MM.1S (cell line): ENCODE measurements around the gene LARP1.

Experiments used
- DNase-seq: peaks from one replicate; pipeline ENCODE4 v3.0.0-alpha.2; 2015
- H2AFZ ChIP-seq: fragments of 300-600 bp; sonication (generic); 2 replicates; pipeline ENCODE4 v1.6.0; 2016; ENCODE audit warnings: antibody characterized with exemption, low read length
- H3F3A ChIP-seq: fragments of 300-600 bp; sonication (generic); 2 replicates; pipeline ENCODE4 v1.6.1; 2016; ENCODE audit warnings: mild to moderate bottlenecking, antibody characterized with exemption, low read length, moderate library complexity, mixed read lengths; ENCODE audit not compliant: insufficient read depth
- H3K27ac ChIP-seq: fragments of 300-600 bp; sonication (generic); 2 replicates; pipeline ENCODE4 v1.5.1; 2016; ENCODE audit warnings: mild to moderate bottlenecking, low read length
- H3K27me3 ChIP-seq: fragments of 300-600 bp; sonication (generic); replicated peaks from 2 replicates; pipeline ENCODE4 v1.6.0; 2016; ENCODE audit warnings: low read length; ENCODE audit not compliant: insufficient read depth
- H3K36me3 ChIP-seq: fragments of 300-600 bp; sonication (generic); replicated peaks from 2 replicates; pipeline ENCODE4 v1.6.1; 2016; ENCODE audit warnings: mild to moderate bottlenecking, low read length, mixed read lengths; ENCODE audit not compliant: insufficient read depth
- H3K4me1 ChIP-seq: fragments of 300-600 bp; sonication (generic); 2 replicates; pipeline ENCODE4 v1.6.1; 2016; ENCODE audit warnings: low read length, mixed read lengths
- H3K4me2 ChIP-seq: fragments of 300-600 bp; sonication (generic); 2 replicates; pipeline ENCODE4 v1.6.0; 2016; ENCODE audit warnings: low read depth, low read length
- H3K4me3 ChIP-seq: fragments of 300-600 bp; sonication (generic); 2 replicates; pipeline ENCODE4 v1.5.1; 2016; ENCODE audit warnings: low read length, mixed read lengths
- H3K79me2 ChIP-seq: fragments of 300-600 bp; sonication (generic); 2 replicates; pipeline ENCODE4 v1.6.1; 2016; ENCODE audit warnings: mixed run types, low read length, mixed read lengths
- H3K9ac ChIP-seq: fragments of 300-600 bp; sonication (generic); 2 replicates; pipeline ENCODE4 v1.6.1; 2016; ENCODE audit warnings: low read length, mixed read lengths
- H3K9me2 ChIP-seq: fragments of 300-600 bp; sonication (generic); replicated peaks from 2 replicates; pipeline ENCODE4 v1.6.1; 2016; ENCODE audit warnings: mild to moderate bottlenecking, low read length, mixed read lengths; ENCODE audit not compliant: insufficient read depth
- H3K9me3 ChIP-seq: fragments of 300-600 bp; sonication (generic); replicated peaks from 2 replicates; pipeline ENCODE4 v1.6.1; 2016; ENCODE audit warnings: mild to moderate bottlenecking, low read length, mixed read lengths; ENCODE audit not compliant: insufficient read depth
- H4K20me1 ChIP-seq: fragments of 300-600 bp; sonication (generic); 2 replicates; pipeline ENCODE4 v1.6.1; 2016; ENCODE audit warnings: mild to moderate bottlenecking, low read length, moderate library complexity, mixed read lengths; ENCODE audit not compliant: insufficient read depth
- EZH2 ChIP-seq: fragments of 300-600 bp; sonication (generic); optimal IDR thresholded peaks from 2 replicates; pipeline ENCODE3; 2017; ENCODE audit warnings: low read depth, mild to moderate bottlenecking, antibody characterized with exemption, low read length, mixed read lengths
- EZH2phosphoT487 ChIP-seq: fragments of 300-600 bp; sonication (generic); IDR thresholded peaks from 2 replicates; pipeline ENCODE4 v1.6.1; 2018; ENCODE audit warnings: antibody characterized with exemption, low read length
- TF ChIP-seq, protein P1 (sequence below): fragments of 300-600 bp; sonication (generic); IDR thresholded peaks from 2 replicates; pipeline ENCODE4 v1.5.1; 2016; ENCODE audit warnings: antibody characterized with exemption, low read length, mixed read lengths

LARP1 gene

DNA sequence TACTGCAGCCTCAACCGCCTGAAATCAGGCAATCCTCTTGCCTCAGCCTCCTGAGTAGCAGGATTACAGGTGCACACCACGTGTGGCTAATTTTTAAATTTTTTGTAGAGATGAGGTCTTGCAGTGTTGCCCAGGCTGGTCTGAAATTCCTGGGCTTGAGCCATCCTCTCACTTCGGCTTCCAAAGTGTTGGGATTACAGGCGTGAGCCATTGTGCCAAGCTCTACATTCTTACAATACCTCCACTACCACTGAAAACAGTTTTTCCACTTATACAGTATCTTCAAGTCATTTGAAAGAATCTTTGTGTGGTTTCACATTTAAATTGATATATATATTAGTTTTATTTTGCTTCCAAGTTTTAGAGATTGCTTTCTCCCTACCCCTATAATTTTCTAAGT lies 42.6 kb downstream of the LARP1 start:
- peaks cover 3% of the 10 kb centered on the region; the same call in 1 of the 2 replicates for H4K20me1 ChIP-seq
- no peak overlapping the region for H3K27ac ChIP-seq
- no peaks in the 10 kb centered on the region for H3K9me2 ChIP-seq
- no peaks in the 10 kb centered on the region for H3K27me3 ChIP-seq
- DNase-seq = no peak
- no peaks in the 10 kb centered on the region for H3K9me3 ChIP-seq
- no peak overlapping the region for H3K9ac ChIP-seq
- no peak overlapping the region for H3K4me2 ChIP-seq
- no peak overlapping the region for H3K4me3 ChIP-seq
- no peaks in the 10 kb centered on the region; the same call in 1 of the 2 replicates for H3F3A ChIP-seq
- H3K4me1 ChIP-seq = no peaks in the 10 kb centered on the region
- no peak overlapping the region for H2AFZ ChIP-seq
- TF ChIP-seq, protein P1, sequence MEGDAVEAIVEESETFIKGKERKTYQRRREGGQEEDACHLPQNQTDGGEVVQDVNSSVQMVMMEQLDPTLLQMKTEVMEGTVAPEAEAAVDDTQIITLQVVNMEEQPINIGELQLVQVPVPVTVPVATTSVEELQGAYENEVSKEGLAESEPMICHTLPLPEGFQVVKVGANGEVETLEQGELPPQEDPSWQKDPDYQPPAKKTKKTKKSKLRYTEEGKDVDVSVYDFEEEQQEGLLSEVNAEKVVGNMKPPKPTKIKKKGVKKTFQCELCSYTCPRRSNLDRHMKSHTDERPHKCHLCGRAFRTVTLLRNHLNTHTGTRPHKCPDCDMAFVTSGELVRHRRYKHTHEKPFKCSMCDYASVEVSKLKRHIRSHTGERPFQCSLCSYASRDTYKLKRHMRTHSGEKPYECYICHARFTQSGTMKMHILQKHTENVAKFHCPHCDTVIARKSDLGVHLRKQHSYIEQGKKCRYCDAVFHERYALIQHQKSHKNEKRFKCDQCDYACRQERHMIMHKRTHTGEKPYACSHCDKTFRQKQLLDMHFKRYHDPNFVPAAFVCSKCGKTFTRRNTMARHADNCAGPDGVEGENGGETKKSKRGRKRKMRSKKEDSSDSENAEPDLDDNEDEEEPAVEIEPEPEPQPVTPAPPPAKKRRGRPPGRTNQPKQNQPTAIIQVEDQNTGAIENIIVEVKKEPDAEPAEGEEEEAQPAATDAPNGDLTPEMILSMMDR = no peak
- no peak for TF ChIP-seq EZH2phosphoT487
- no peak for TF ChIP-seq EZH2
- peaks cover 37% of the 10 kb centered on the region for H3K36me3 ChIP-seq
- H3K79me2 ChIP-seq = peaks cover 67% of the 10 kb centered on the region

DNA sequence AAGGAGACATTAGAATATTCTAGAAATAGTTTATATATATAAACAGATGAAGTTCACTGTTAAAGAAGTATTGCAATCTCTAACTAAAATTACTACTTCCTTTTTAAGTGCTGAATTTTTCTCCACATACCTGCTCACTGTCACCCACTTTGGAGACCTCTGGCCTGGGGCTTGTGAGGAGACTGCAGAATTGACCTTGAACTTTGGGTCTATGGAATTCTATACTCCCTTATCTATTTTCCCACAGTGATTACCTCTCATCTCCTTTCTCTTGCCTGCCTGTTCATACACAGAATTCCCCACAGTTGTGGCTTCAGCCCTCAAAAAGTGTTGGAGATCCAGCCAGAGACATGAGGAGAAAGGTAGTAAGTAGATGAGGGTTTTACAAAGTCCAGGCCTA lies 45.4 kb downstream of the LARP1 start:
- TF ChIP-seq EZH2 (no peak), EZH2phosphoT487 (no peak)
- TF ChIP-seq, protein P1 = no peak
- Histone ChIP-seq H3K4me3 (no peak overlapping the region), H2AFZ (no peak overlapping the region), H3F3A (peaks cover 8% of the 10 kb centered on the region; the same call in 1 of the 2 replicates), H3K4me2 (no peak overlapping the region), H3K27ac (no peak overlapping the region), H3K4me1 (no peaks in the 10 kb centered on the region), H3K9ac (no peak overlapping the region), H3K79me2 (peaks cover 53% of the 10 kb centered on the region), H3K27me3 (no peaks in the 10 kb centered on the region), H4K20me1 (no peaks in the 10 kb centered on the region; the same call in 1 of the 2 replicates), H3K36me3 (peaks cover 40% of the 10 kb centered on the region), H3K9me2 (no peaks in the 10 kb centered on the region), H3K9me3 (no peaks in the 10 kb centered on the region)
- DNase-seq = no peak

DNA sequence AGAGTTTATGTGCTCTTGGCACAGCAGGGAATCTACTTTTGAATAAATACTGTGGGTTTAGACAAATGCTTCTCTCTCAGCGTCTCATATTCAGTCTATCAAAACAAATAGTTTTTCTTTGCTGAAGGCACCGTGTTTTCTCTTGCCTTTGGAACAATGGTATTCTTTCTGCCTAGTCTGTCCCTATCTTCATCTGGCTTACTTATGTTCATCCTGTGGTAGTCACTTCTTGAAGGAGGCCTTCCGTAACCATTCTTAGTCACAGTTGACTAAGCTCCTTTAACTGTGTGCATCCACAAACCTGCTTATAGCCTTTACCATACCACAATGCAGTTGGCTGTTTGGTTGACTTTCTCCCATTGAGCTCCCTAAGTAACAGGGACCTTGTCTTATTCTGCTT lies 45.9 kb downstream of the LARP1 start:
- DNase-seq = no peak
- Histone ChIP-seq H3F3A (peaks cover 10% of the 10 kb centered on the region), H3K27ac (no peak overlapping the region), H3K4me3 (no peak overlapping the region), H3K79me2 (peaks cover 55% of the 10 kb centered on the region), H3K9me3 (no peaks in the 10 kb centered on the region), H3K4me1 (no peaks in the 10 kb centered on the region), H3K36me3 (peaks cover 40% of the 10 kb centered on the region), H2AFZ (no peak overlapping the region), H4K20me1 (peaks cover 3% of the 10 kb centered on the region; the same call in 1 of the 2 replicates), H3K27me3 (no peaks in the 10 kb centered on the region), H3K9me2 (no peaks in the 10 kb centered on the region), H3K4me2 (no peak overlapping the region), H3K9ac (no peak overlapping the region)
- TF ChIP-seq EZH2phosphoT487 = no peak
- TF ChIP-seq, protein P1 = no peak
- TF ChIP-seq EZH2 = no peak
